ENCODE data around the gene CELF2. TPM values are rescaled to one million over a fixed set of nuclear protein-coding genes. Genes with fewer than 3 reads are reported as not detected.

Gene CELF2
- total RNA-seq, 4 donors from 2014 or later: 28.7 to 55.4 (median 35.0) TPM

GRCh38 chr10:11319990-11320602 lies 302.4 kb downstream of the CELF2 start:
- intact Hi-C loops (cut with DNase I): no loop called here
- Histone ChIP-seq H3K27ac (no peak overlapping the region), H3K4me1 (no peaks in the 10 kb centered on the region), H3K4me3 (replicated peaks in 1 of 3) (no peak overlapping the region), H3K9me3 (no peaks in the 10 kb centered on the region), H3K36me3 (no peaks in the 10 kb centered on the region), H3K27me3 (no peaks in the 10 kb centered on the region)
- TF ChIP-seq CTCF (IDR thresholded peaks at IDR 0.05) (no peak), POLR2A (IDR thresholded peaks at IDR 0.05) (no peak)
- DNase-seq: no peak
- WGBS, 2 donors: 85 to 86% methylated on average over 11 of the region's 11 CpGs

GRCh38 chr10:11320809-11321520 lies 303.3 kb downstream of the CELF2 start:
- WGBS, 2 donors: 94% methylated on average over 13 to 17 of the region's 17 CpGs
- Histone ChIP-seq H3K9me3 (no peaks in the 10 kb centered on the region), H3K4me3 (replicated peaks in 1 of 3) (no peak overlapping the region), H3K27me3 (no peaks in the 10 kb centered on the region), H3K27ac (no peak overlapping the region), H3K4me1 (no peaks in the 10 kb centered on the region), H3K36me3 (no peaks in the 10 kb centered on the region)
- TF ChIP-seq POLR2A (IDR thresholded peaks at IDR 0.05): no peak
- TF ChIP-seq CTCF (IDR thresholded peaks at IDR 0.05): no peak
- no peak for DNase-seq
- intact Hi-C loops (cut with DNase I): no loop called here

GRCh38 chr10:11322698-11323097 lies 305.0 kb downstream of the CELF2 start:
- no peak overlapping the region for H3K27ac ChIP-seq
- H3K36me3 ChIP-seq: no peaks in the 10 kb centered on the region
- H3K27me3 ChIP-seq: no peaks in the 10 kb centered on the region
- 92 to 95% methylated on average over 1 of the region's 1 CpG for WGBS, 2 donors
- H3K9me3 ChIP-seq: no peaks in the 10 kb centered on the region
- intact Hi-C loops (cut with DNase I): no loop called here
- no peak for TF ChIP-seq CTCF (IDR thresholded peaks at IDR 0.05)
- no peak for TF ChIP-seq POLR2A (IDR thresholded peaks at IDR 0.05)
- no peaks in the 10 kb centered on the region for H3K4me1 ChIP-seq
- no peak for DNase-seq
- no peak overlapping the region for H3K4me3 ChIP-seq (replicated peaks in 1 of 3)

DNA sequence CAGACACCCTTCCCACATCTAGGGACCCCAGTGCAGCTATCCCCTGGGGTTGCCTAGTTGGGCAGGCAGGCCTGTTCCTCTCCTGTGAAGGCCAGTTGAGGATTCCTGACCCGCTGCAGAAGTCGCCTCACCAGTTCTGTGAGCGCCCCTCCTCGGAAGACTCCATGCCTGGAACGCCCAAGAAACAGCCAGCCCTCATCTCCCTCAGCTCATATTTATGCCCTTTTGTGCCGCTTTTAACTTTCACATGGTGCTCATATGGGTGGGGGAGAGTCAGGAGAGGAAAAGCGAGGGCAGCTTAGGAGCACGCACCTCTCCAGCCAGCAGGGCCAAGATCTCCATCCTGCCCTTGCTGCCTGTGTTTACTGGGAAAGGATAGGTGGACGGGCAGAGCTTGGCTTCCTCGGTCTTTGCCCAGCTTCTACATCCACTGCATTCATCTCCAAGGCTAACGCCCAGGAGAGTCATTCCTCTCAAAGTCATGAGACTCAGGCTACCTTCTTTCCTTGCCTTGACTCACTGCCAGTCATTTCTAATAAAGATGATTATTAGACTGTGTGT lies 307.2 kb downstream of the CELF2 start:
- H3K4me1 ChIP-seq: peaks cover 12 to 14% of the 10 kb centered on the region in 2 donors
- TF ChIP-seq CTCF (IDR thresholded peaks at IDR 0.05) (no peak), POLR2A (IDR thresholded peaks at IDR 0.05) (no peak)
- DNase-seq: no peak
- no peaks in the 10 kb centered on the region for H3K9me3 ChIP-seq
- no peak overlapping the region for H3K27ac ChIP-seq
- H3K4me3 ChIP-seq (replicated peaks in 1 of 3): no peak overlapping the region
- WGBS, 2 donors: 92 to 94% methylated on average over 11 of the region's 11 CpGs
- no peaks in the 10 kb centered on the region for H3K36me3 ChIP-seq
- H3K27me3 ChIP-seq: no peaks in the 10 kb centered on the region
- intact Hi-C loops (cut with DNase I): no loop called here

- H3K4me3 ChIP-seq (replicated peaks in 1 of 3): no peak overlapping the region
- no peaks in the 10 kb centered on the region for H3K9me3 ChIP-seq
- no peak overlapping the region for H3K27ac ChIP-seq
- H3K4me1 ChIP-seq: peaks cover 14 to 20% of the 10 kb centered on the region in 2 donors
- no peaks in the 10 kb centered on the region for H3K27me3 ChIP-seq
- DNase-seq: no peak
- intact Hi-C loops (cut with DNase I): no loop called here
- H3K36me3 ChIP-seq: no peaks in the 10 kb centered on the region
- TF ChIP-seq POLR2A (IDR thresholded peaks at IDR 0.05) (no peak), CTCF (IDR thresholded peaks at IDR 0.05) (no peak)
- 73 to 74% methylated on average over 2 of the region's 2 CpGs for WGBS, 2 donors
These were observed 308.1 kb downstream of the CELF2 start for GRCh38 chr10:11325817-11326216.

Data from thyroid gland (tissue), 4 donors.